KMS-11 (cell line): Measurements from ENCODE around the gene DNAJC15.

Source experiments
- H2AFZ ChIP-seq: fragments of 200-600 bp; sonication (generic); 2 replicates; pipeline ENCODE4 v1.6.1; 2016; ENCODE audit warnings: antibody characterized with exemption, mixed run types, low read depth
- H3K27ac ChIP-seq: fragments of 200-600 bp; sonication (generic); 2 replicates; pipeline ENCODE4 v1.6.1; 2016; ENCODE audit warnings: mild to moderate bottlenecking, mixed run types
- H3K27me3 ChIP-seq: fragments of 200-600 bp; sonication (generic); 2 replicates; pipeline ENCODE4 v1.6.1; 2017; ENCODE audit warnings: mild to moderate bottlenecking, low read depth, mixed run types, moderate library complexity; ENCODE audit not compliant: insufficient read depth
- H3K36me3 ChIP-seq: fragments of 200-600 bp; sonication (generic); 2 replicates; pipeline ENCODE4 v1.6.1; 2017; ENCODE audit warnings: mild to moderate bottlenecking, mixed run types; ENCODE audit not compliant: insufficient read depth
- H3K4me1 ChIP-seq: fragments of 200-600 bp; sonication (generic); 2 replicates; pipeline ENCODE4 v1.6.1; 2016; ENCODE audit warnings: mild to moderate bottlenecking, low read depth, mixed run types; ENCODE audit not compliant: poor library complexity, severe bottlenecking
- H3K4me2 ChIP-seq: fragments of 200-600 bp; sonication (generic); 2 replicates; pipeline ENCODE4 v1.7.0; 2016; ENCODE audit warnings: mild to moderate bottlenecking, mixed run types
- H3K4me3 ChIP-seq: fragments of 200-600 bp; sonication (generic); IDR thresholded peaks from 2 replicates; pipeline ENCODE4 v1.6.1; 2017; ENCODE audit warnings: low read depth, low read length, mixed read lengths; ENCODE audit not compliant: insufficient read depth
- H3K79me2 ChIP-seq: fragments of 200-600 bp; sonication (generic); 2 replicates; pipeline ENCODE4 v1.6.1; 2016; ENCODE audit warnings: low read depth, mixed run types; ENCODE audit not compliant: insufficient read depth
- H3K9ac ChIP-seq: fragments of 200-600 bp; sonication (generic); 2 replicates; pipeline ENCODE4 v1.6.1; 2016; ENCODE audit warnings: mild to moderate bottlenecking, mixed run types
- H4K20me1 ChIP-seq: fragments of 200-600 bp; sonication (generic); 2 replicates; pipeline ENCODE4 v1.6.1; 2016; ENCODE audit warnings: mild to moderate bottlenecking, mixed run types; ENCODE audit not compliant: insufficient read depth
- CTCF ChIP-seq: fragments of 200-600 bp; sonication (generic); conservative IDR thresholded peaks from 2 replicates; pipeline ENCODE4 v1.6.1; 2017; ENCODE audit warnings: low read depth, mild to moderate bottlenecking, antibody characterized with exemption, low read length, moderate library complexity, mixed read lengths

DNAJC15 gene

DNA sequence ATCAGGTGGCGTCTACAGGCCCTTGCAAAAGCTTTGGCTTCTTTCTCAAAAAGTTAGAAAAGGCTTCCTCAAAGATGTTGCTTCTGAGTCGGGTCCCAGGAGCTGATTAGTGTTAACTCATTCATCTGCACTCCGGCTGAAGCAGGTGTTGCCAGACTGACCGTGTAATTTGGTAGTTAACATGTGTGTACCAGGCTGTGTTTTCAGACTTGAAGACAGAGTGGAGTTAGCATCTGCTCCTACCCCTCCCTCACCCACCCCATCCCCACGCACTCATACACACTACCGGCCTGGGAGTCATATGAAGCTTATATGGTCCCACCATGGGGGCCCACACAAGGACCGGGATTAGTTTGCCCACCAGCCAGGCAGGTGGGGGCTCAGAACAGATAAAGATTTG is 111.5 kb downstream of the DNAJC15 start:
- no peak overlapping the region for H3K4me3 ChIP-seq
- no peak for TF ChIP-seq CTCF

GRCh38 chr13:43135516-43135915 is 112.1 kb downstream of the DNAJC15 start:
- Histone ChIP-seq H3K4me3 (no peak overlapping the region), H4K20me1 (no peaks in the 10 kb centered on the region), H3K4me1 (no peaks in the 10 kb centered on the region), H3K27ac (no peak overlapping the region), H3K27me3 (no peaks in the 10 kb centered on the region), H3K36me3 (no peaks in the 10 kb centered on the region), H3K9ac (no peak overlapping the region), H2AFZ (no peak overlapping the region), H3K79me2 (no peaks in the 10 kb centered on the region), H3K4me2 (no peak overlapping the region)
- no peak for TF ChIP-seq CTCF

More for the DNA sequence above, 111.5 kb downstream of the DNAJC15 start:
- H3K9ac ChIP-seq = no peak overlapping the region
- H2AFZ ChIP-seq = no peak overlapping the region
- no peaks in the 10 kb centered on the region for H3K4me1 ChIP-seq
- H3K27ac ChIP-seq = no peak overlapping the region
- H3K79me2 ChIP-seq = no peaks in the 10 kb centered on the region
- no peaks in the 10 kb centered on the region for H3K27me3 ChIP-seq
- no peak overlapping the region for H3K4me2 ChIP-seq
- no peaks in the 10 kb centered on the region for H4K20me1 ChIP-seq
- H3K36me3 ChIP-seq = no peaks in the 10 kb centered on the region

DNA sequence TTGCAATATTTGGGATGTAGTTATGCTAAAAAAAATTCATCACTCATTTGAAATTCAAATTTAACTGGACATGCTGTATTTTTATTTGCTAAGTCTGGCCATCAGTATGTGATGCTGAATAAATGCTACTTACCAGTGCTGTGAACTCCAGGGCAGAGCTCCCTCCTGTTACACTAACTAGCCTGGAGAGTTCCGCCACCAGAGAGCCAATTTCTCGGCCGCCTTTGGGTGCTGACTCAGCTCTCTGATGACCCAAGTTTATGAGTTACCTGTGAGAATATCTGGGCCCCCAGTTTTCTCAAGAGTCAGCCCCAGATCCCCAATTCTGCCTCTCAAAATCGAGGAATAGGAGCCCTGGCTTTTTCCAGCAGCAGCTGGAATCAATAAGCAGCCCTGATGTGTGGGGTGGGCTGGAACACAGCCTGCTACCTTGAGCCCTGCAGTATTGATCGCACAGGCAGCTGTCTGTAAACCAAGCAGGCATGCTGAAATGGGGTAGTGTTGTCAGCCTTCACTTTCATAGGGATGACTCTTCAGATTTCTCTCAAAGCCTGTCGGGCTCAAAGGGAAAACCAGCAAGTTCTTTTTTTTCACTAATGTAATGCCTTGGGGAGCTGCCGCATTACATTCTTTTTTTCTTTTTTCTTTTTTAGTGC is 113.7 kb downstream of the DNAJC15 start:
- Histone ChIP-seq H2AFZ (no peak overlapping the region), H3K4me2 (no peak overlapping the region), H4K20me1 (no peaks in the 10 kb centered on the region), H3K36me3 (no peaks in the 10 kb centered on the region), H3K4me1 (no peaks in the 10 kb centered on the region), H3K9ac (no peak overlapping the region), H3K27ac (no peak overlapping the region), H3K27me3 (no peaks in the 10 kb centered on the region), H3K79me2 (no peaks in the 10 kb centered on the region), H3K4me3 (no peak overlapping the region)
- TF ChIP-seq CTCF = no peak

DNA sequence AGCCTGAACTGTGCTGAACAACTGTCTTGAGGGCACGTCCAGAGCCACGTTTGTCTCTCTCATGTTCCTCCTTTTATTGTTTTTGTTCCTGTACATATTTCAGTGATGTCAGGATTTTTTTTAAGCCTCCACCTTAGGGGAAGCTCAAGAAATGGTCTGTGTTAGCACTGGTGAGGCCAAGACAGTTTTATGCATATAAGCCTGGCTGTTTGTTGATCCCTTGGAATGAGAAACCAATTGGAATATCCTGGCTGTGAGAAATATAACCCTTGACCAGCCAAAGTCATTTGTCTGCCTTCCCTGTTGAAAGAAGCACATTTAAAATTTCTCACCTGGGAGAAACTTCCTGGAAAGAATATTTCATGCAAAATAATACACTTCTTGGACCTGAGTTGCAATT is 115.8 kb downstream of the DNAJC15 start:
- no peaks in the 10 kb centered on the region for H3K27me3 ChIP-seq
- no peak overlapping the region for H3K4me3 ChIP-seq
- no peaks in the 10 kb centered on the region for H3K4me1 ChIP-seq
- H3K36me3 ChIP-seq = no peaks in the 10 kb centered on the region
- no peak for TF ChIP-seq CTCF
- H3K4me2 ChIP-seq = no peak overlapping the region
- no peak overlapping the region for H3K27ac ChIP-seq
- no peaks in the 10 kb centered on the region for H3K79me2 ChIP-seq
- H2AFZ ChIP-seq = no peak overlapping the region
- no peaks in the 10 kb centered on the region for H4K20me1 ChIP-seq
- H3K9ac ChIP-seq = no peak overlapping the region
